ENCODE measurements around the gene RING1. TPM values are rescaled to one million over a fixed set of nuclear protein-coding genes. Genes with fewer than 3 reads are reported as not detected.

The RING1 gene
- total and polyA plus RNA-seq, 12 donors, result 26.5 to 35.1 (median 28.3) TPM

DNA sequence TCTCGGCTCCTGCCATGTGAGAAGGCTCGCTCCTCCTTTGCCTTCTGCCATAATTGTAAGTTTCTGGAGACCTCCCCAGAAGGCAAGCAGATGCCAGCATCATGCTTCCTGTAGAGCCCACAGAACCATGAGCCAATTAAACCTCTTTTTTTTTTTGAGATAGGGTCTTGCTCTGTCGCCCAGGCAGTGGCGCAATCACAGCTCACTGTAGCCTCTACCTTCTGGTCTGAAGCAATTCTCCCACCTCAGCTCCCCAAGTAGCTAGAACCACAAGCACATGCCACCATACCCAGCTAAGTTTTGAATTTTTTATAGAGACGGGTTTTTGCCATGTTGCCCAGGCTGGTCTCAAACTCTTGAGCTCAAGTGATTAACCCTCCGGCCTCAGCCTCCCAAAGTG, 28.6 kb downstream of the RING1 start:
- 85 to 87% methylated on average over 6 of the region's 6 CpGs for WGBS, 2 donors
- H3K4me1 ChIP-seq, result no peaks in the 10 kb centered on the region
- no peak overlapping the region for H3K27ac ChIP-seq
- DNase-seq (no peak), ATAC-seq (no peak)
- H3K9me3 ChIP-seq, result no peaks in the 10 kb centered on the region
- intact Hi-C loops (cut with DNase I), result loop anchor here in 1 of 10 donors (5.0 to 10.0 kb wide), 2 partner anchors 240 to 322 kb away; no protein-coding TSS in a partner anchor
- H3K36me3 ChIP-seq, result no peaks in the 10 kb centered on the region
- TF ChIP-seq, protein P1, sequence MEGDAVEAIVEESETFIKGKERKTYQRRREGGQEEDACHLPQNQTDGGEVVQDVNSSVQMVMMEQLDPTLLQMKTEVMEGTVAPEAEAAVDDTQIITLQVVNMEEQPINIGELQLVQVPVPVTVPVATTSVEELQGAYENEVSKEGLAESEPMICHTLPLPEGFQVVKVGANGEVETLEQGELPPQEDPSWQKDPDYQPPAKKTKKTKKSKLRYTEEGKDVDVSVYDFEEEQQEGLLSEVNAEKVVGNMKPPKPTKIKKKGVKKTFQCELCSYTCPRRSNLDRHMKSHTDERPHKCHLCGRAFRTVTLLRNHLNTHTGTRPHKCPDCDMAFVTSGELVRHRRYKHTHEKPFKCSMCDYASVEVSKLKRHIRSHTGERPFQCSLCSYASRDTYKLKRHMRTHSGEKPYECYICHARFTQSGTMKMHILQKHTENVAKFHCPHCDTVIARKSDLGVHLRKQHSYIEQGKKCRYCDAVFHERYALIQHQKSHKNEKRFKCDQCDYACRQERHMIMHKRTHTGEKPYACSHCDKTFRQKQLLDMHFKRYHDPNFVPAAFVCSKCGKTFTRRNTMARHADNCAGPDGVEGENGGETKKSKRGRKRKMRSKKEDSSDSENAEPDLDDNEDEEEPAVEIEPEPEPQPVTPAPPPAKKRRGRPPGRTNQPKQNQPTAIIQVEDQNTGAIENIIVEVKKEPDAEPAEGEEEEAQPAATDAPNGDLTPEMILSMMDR (IDR thresholded peaks at IDR 0.05), result no peak
- peaks cover 0 to 61% (median 22%) of the 10 kb centered on the region in 7 donors for H3K27me3 ChIP-seq
- no peak overlapping the region for H3K4me3 ChIP-seq

DNA sequence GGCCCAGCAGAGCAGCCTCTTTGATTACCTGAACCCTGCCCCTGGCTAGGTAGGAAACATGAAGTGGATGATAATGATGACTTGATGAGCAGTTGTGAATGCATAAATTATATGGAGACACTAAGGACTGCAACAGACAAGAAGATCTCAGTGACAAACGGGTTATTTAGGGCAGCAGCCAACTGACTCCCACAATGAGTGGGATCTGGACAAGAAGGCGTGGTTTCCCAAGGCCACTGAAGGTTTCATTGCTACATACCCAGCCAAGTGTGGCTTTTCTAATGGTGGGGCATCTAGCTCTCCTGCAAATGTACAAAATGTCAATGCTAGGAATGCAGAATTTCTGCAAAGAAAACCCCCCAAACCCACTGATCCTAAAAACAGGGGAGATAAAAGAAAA, 29.4 kb downstream of the RING1 start:
- WGBS, 2 donors, result 59 to 69% methylated on average over 2 of the region's 2 CpGs
- H3K27me3 ChIP-seq, result peaks cover 0 to 60% (median 22%) of the 10 kb centered on the region in 7 donors
- no peak overlapping the region for H3K27ac ChIP-seq
- no peaks in the 10 kb centered on the region for H3K36me3 ChIP-seq
- H3K9me3 ChIP-seq, result no peaks in the 10 kb centered on the region
- no peaks in the 10 kb centered on the region for H3K4me1 ChIP-seq
- TF ChIP-seq, protein P1 (IDR thresholded peaks at IDR 0.05), result no peak
- ATAC-seq (no peak), DNase-seq (no peak)
- intact Hi-C loops (cut with DNase I), result loop anchor here in 1 of 10 donors (5.0 to 10.0 kb wide), 2 partner anchors 240 to 323 kb away; no protein-coding TSS in a partner anchor
- no peak overlapping the region for H3K4me3 ChIP-seq

DNA sequence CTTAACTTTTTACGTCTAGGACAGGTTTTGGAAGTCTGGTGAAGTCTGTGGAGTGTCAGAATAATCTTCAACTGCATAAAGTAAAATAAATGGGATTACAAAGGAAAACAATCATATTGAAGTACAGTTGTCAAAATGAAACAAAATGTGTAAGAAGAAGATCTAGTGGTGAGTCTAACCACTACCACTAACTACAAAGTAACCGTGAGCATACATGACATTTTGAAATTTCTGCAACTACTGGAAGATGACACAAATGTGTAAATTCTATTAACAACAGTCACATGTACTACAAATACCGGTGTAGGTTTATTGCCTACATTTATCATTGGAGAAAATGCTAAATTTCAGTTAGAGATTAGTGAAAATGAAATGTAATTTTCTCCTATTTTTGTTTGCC, 33.7 kb downstream of the RING1 start:
- no peaks in the 10 kb centered on the region for H3K4me1 ChIP-seq
- no peak overlapping the region for H3K27ac ChIP-seq
- intact Hi-C loops (cut with DNase I), result loop anchor here in 5 of 10 donors (10.0 kb wide), 4 partner anchors 127 to 307 kb away; partner anchors contain the start of gene HLA-DOA (in 1 of the 5)
- H3K4me3 ChIP-seq, result no peak overlapping the region
- no peaks in the 10 kb centered on the region for H3K36me3 ChIP-seq
- no peak for ATAC-seq
- H3K9me3 ChIP-seq, result no peaks in the 10 kb centered on the region
- 61 to 70% methylated on average over 3 of the region's 3 CpGs for WGBS, 2 donors
- no peak for DNase-seq
- TF ChIP-seq, protein P1 (IDR thresholded peaks at IDR 0.05), result no peak
- peaks cover 0 to 43% (median 13%) of the 10 kb centered on the region in 7 donors for H3K27me3 ChIP-seq

DNA sequence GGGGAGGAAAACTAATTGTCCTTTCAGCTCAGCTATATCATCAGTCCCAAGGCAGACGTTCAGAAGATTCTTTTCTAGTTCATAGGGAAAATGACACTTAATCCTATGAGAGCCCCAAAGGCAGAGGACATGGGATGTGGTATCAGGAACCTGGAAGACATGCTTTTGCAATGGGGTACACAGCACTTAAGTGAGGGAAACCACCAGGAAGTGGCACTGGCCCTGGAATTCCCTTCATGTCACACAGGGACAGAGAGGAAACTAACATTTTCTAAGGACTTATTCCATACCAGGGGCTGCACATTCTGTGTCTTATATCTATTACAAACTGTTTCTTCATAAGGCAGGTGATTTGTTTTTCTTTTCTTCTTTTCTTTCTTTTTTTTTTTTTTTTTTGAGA, 35.2 kb downstream of the RING1 start:
- H3K27me3 ChIP-seq, result peaks cover 0 to 43% (median 13%) of the 10 kb centered on the region in 7 donors
- TF ChIP-seq, protein P1 (IDR thresholded peaks at IDR 0.05), result no peak
- WGBS, 2 donors, result 41 to 46% methylated on average over 1 of the region's 1 CpG
- no peak for ATAC-seq
- H3K4me1 ChIP-seq, result peaks cover 0 to 9% (median 3%) of the 10 kb centered on the region in 9 donors
- no peak overlapping the region for H3K4me3 ChIP-seq
- H3K9me3 ChIP-seq, result no peaks in the 10 kb centered on the region
- no peak for DNase-seq
- intact Hi-C loops (cut with DNase I), result loop anchor here in 5 of 10 donors (10.0 kb wide), 4 partner anchors 129 to 309 kb away; partner anchors contain the start of gene HLA-DOA (in 1 of the 5)
- no peaks in the 10 kb centered on the region for H3K36me3 ChIP-seq
- H3K27ac ChIP-seq, result no peak overlapping the region

Data from heart right ventricle (tissue), 16 donors.